ENCODE results near the gene GRIK5. TPM values are rescaled to one million over a fixed set of nuclear protein-coding genes. Genes with fewer than 3 reads are reported as not detected.
"Not testable (repeated sequence)": the region's sequence is repeated elsewhere in the genome, so short reads cannot be mapped to it uniquely, and the experiment has no call there.

GRIK5 gene
- total RNA-seq, 1 donor from 2014 or later, result 15.5 TPM

DNA sequence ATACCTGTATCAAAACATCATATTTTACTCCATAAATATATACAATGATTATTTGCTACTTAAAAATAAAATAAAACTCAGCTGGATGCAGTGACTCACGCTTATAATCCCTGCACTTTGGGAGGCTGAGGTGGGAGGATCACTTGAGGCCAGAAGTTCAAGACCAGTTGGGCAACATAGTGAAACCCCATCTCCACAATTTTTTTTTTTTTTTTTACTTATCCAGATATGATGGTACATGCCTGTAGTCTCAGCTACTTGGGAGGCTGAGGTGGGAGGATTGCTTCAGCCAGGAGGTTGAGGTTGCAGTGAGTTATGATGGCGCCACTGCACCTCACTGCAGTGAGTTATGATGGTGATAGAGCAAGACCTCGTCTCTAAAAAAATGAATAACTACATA is 39.9 kb upstream of the GRIK5 start:
- TF ChIP-seq CTCF (IDR thresholded peaks at IDR 0.05), result no peak
- intact Hi-C loops (cut with DNase I), result no loop called here
- Histone ChIP-seq H3K27ac (no peak overlapping the region), H3K9me3 (no peaks in the 10 kb centered on the region), H3K27me3 (no peaks in the 10 kb centered on the region), H3K4me1 (peaks cover 5 to 6% of the 10 kb centered on the region in 2 donors), H3K36me3 (no peaks in the 10 kb centered on the region), H3K4me3 (no peak overlapping the region)
- DNase-seq (ENCODE audit: low spot score in 2 of 2), result no peak

- peak; percentile 19 to 87 for DNase-seq (ENCODE audit: low spot score in 2 of 2)
- intact Hi-C loops (cut with DNase I), result loop anchor here (1.0 kb wide), 1 partner anchor 76 kb away; no protein-coding TSS in a partner anchor
- no peaks in the 10 kb centered on the region for H3K9me3 ChIP-seq
- H3K4me1 ChIP-seq, result no peaks in the 10 kb centered on the region
- peak; percentile 75 to 93 (median 87) for TF ChIP-seq CTCF (IDR thresholded peaks at IDR 0.05)
- H3K36me3 ChIP-seq, result no peaks in the 10 kb centered on the region
- H3K27me3 ChIP-seq, result no peaks in the 10 kb centered on the region
- H3K27ac ChIP-seq, result no peak overlapping the region
- no peak overlapping the region for H3K4me3 ChIP-seq
These were observed 38.8 kb upstream of the GRIK5 start for GRCh38 chr19:42108527-42109389.

GRCh38 chr19:42105368-42105767 is 35.4 kb upstream of the GRIK5 start:
- no peaks in the 10 kb centered on the region for H3K4me1 ChIP-seq
- intact Hi-C loops (cut with DNase I), result no loop called here
- DNase-seq (ENCODE audit: low spot score in 2 of 2), result no peak
- no peaks in the 10 kb centered on the region for H3K9me3 ChIP-seq
- no peak overlapping the region for H3K4me3 ChIP-seq
- H3K27me3 ChIP-seq, result no peaks in the 10 kb centered on the region
- no peak overlapping the region for H3K27ac ChIP-seq
- TF ChIP-seq CTCF (IDR thresholded peaks at IDR 0.05), result no peak
- H3K36me3 ChIP-seq, result no peaks in the 10 kb centered on the region

- TF ChIP-seq CTCF (IDR thresholded peaks at IDR 0.05), result no peak
- no peaks in the 10 kb centered on the region for H3K4me1 ChIP-seq
- H3K36me3 ChIP-seq, result no peaks in the 10 kb centered on the region
- H3K4me3 ChIP-seq, result no peak overlapping the region
- H3K27ac ChIP-seq, result no peak overlapping the region
- H3K9me3 ChIP-seq, result no peaks in the 10 kb centered on the region
- intact Hi-C loops (cut with DNase I), result no loop called here
- no peak for DNase-seq (ENCODE audit: low spot score in 2 of 2)
- no peaks in the 10 kb centered on the region for H3K27me3 ChIP-seq
These were observed 32.9 kb upstream of the GRIK5 start for GRCh38 chr19:42102877-42103276.

GRCh38 chr19:42100241-42100640 is 30.2 kb upstream of the GRIK5 start:
- H3K4me3 ChIP-seq; H3K9me3 ChIP-seq; H3K27me3 ChIP-seq; H3K27ac ChIP-seq; intact Hi-C loops (cut with DNase I); H3K4me1 ChIP-seq; H3K36me3 ChIP-seq; DNase-seq (ENCODE audit: low spot score in 2 of 2): not testable (repeated sequence)

DNA sequence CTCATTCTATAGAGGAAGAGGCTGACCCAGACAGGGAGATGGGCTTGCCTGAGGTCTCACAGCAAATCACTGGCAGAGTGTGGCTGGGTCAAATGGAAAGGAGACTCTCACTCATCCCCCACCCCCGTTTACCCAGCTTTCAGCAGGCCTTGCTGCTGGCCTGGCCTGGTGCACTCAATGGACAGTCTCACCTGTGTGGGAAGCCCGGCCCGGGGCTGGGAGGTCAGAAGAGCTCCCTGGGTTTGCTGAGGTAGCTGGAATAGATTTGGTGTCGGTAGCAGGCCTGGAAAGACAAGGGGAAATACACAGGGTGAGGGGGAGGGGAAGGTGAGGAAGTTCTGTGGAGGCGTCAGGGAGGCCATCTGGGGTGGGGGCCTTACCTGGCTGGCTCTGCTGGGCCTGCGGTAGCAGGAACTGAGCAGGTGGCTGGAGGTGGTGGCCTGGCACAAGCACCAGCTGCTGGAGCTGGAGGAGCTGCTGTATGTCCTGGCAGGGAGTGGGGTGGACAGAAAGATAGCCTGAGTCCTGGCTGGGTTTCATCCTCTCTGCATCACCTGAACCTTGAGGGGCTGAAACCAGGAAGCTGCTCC is 29.4 kb upstream of the GRIK5 start:
- Histone ChIP-seq H3K27me3 (no peaks in the 10 kb centered on the region), H3K4me3 (no peak overlapping the region), H3K9me3 (no peaks in the 10 kb centered on the region), H3K36me3 (no peaks in the 10 kb centered on the region), H3K27ac (no peak overlapping the region), H3K4me1 (no peaks in the 10 kb centered on the region)
- DNase-seq (ENCODE audit: low spot score in 2 of 2), result no peak
- intact Hi-C loops (cut with DNase I), result no loop called here
- no peak for TF ChIP-seq CTCF (IDR thresholded peaks at IDR 0.05)

Data from ascending aorta (tissue), 2 donors.